HCT116 (cell line): ENCODE measurements around the gene SDK2.

Source experiments
- CTCF ChIP-seq, 3 experiments: fragments of 200-600 bp in 1 of 3; sonication (generic) in 1 of 3; IDR thresholded peaks in 2 of 3; conservative IDR thresholded peaks in 1 of 3; 2 replicates each; pipeline ENCODE4 v1.5.1; 2012 to 2017; ENCODE audit warnings: low read depth in 2 of 3, low read length in 2 of 3, antibody characterized with exemption in 1 of 3, borderline replicate concordance in 1 of 3, control low read depth in 1 of 3, mild to moderate bottlenecking in 1 of 3, mixed read lengths in 1 of 3, mixed run types in 1 of 3, moderate library complexity in 1 of 3; ENCODE audit not compliant: insufficient read depth in 1 of 3
- EZH2 ChIP-seq: fragments of 200-600 bp; sonication (generic); IDR thresholded peaks from 2 replicates; pipeline ENCODE4 v1.6.1; 2017; ENCODE audit warnings: antibody characterized with exemption, mixed run types
- POLR2AphosphoS5 ChIP-seq: IDR thresholded peaks from 2 replicates; pipeline ENCODE4 v1.6.1; 2011; ENCODE audit warnings: mild to moderate bottlenecking, low read depth, low read length, moderate library complexity
- RAD21 ChIP-seq: IDR thresholded peaks from 2 replicates; pipeline ENCODE4 v1.6.1; 2012; ENCODE audit warnings: low read depth, mild to moderate bottlenecking
- SIN3A ChIP-seq: IDR thresholded peaks from 2 replicates; pipeline ENCODE4 v1.6.1; 2012; ENCODE audit warnings: low read depth
- TF ChIP-seq, protein P1 (sequence below): IDR thresholded peaks from 2 replicates; pipeline ENCODE4 v1.6.1; 2012
- TF ChIP-seq, protein P2 (sequence below): IDR thresholded peaks from 2 replicates; pipeline ENCODE4 v1.6.1; 2012; ENCODE audit warnings: low read depth

DNA sequence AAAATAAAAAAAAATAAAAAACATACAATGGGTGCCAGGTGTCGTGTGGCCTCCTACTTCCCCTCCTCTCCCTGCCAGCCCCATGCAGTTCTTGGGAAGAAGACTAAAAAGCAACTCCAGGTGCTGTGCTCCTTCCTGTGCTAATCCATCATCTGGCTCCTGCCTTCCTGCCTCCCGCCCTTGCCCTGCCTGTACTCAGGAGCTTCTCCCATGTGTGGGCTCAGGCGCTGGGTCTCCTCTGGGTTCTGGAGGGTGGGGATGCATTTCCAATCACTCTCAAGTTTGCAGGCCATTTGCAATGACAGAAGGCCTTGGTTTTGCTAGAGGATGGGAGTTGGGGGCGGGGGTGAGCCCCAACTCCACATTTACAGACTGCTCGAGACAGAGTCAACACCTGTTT, 122.9 kb downstream of the SDK2 start:
- TF ChIP-seq POLR2AphosphoS5 = no peak
- TF ChIP-seq CTCF (IDR thresholded peaks at IDR 0.05 in 2 of 3, conservative IDR thresholded peaks at IDR 0.05 in 1 of 3; ENCODE audit: borderline replicate concordance in 1 of 3, insufficient read depth in 1 of 3, low read depth in 2 of 3, low read length in 2 of 3) = no peak
- TF ChIP-seq SIN3A = no peak
- TF ChIP-seq EZH2 = no peak
- TF ChIP-seq, protein P1, sequence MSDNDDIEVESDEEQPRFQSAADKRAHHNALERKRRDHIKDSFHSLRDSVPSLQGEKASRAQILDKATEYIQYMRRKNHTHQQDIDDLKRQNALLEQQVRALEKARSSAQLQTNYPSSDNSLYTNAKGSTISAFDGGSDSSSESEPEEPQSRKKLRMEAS = no peak
- TF ChIP-seq RAD21 = no peak
- TF ChIP-seq, protein P2, sequence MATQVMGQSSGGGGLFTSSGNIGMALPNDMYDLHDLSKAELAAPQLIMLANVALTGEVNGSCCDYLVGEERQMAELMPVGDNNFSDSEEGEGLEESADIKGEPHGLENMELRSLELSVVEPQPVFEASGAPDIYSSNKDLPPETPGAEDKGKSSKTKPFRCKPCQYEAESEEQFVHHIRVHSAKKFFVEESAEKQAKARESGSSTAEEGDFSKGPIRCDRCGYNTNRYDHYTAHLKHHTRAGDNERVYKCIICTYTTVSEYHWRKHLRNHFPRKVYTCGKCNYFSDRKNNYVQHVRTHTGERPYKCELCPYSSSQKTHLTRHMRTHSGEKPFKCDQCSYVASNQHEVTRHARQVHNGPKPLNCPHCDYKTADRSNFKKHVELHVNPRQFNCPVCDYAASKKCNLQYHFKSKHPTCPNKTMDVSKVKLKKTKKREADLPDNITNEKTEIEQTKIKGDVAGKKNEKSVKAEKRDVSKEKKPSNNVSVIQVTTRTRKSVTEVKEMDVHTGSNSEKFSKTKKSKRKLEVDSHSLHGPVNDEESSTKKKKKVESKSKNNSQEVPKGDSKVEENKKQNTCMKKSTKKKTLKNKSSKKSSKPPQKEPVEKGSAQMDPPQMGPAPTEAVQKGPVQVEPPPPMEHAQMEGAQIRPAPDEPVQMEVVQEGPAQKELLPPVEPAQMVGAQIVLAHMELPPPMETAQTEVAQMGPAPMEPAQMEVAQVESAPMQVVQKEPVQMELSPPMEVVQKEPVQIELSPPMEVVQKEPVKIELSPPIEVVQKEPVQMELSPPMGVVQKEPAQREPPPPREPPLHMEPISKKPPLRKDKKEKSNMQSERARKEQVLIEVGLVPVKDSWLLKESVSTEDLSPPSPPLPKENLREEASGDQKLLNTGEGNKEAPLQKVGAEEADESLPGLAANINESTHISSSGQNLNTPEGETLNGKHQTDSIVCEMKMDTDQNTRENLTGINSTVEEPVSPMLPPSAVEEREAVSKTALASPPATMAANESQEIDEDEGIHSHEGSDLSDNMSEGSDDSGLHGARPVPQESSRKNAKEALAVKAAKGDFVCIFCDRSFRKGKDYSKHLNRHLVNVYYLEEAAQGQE = no peak
